H9 (cell line): ENCODE results near the gene LIX1L. TPM values are rescaled to one million over a fixed set of nuclear protein-coding genes. Genes with fewer than 3 reads are reported as not detected.
A peak's percentile ranks its signal among the peaks of the same experiment; 100 is the strongest.

ENCODE experiments used
- DNase-seq: peaks from one replicate; pipeline ENCODE4 v3.0.0-alpha.2; 2017
- H2AFZ ChIP-seq: one replicate; pipeline ENCODE4 v1.6.1; 2013; ENCODE audit warnings: mild to moderate bottlenecking, low read length, control low read depth, moderate library complexity
- H2AK5ac ChIP-seq: 2 replicates; pipeline ENCODE4 v1.6.1; 2013; ENCODE audit warnings: low read length, control low read depth, mixed read lengths; ENCODE audit not compliant: insufficient read length
- H2BK120ac ChIP-seq: one replicate; pipeline ENCODE4 v1.6.1; 2013; ENCODE audit warnings: low read depth, mild to moderate bottlenecking, low read length, control low read depth, inconsistent platforms; ENCODE audit not compliant: poor library complexity, severe bottlenecking
- H2BK12ac ChIP-seq: 2 replicates; pipeline ENCODE4 v1.6.1; 2013; ENCODE audit warnings: low read length, control low read depth, mixed read lengths, low read depth; ENCODE audit not compliant: insufficient read length
- H2BK15ac ChIP-seq: 2 replicates; pipeline ENCODE4 v1.6.1; 2013; ENCODE audit warnings: low read depth, low read length, control low read depth
- H2BK20ac ChIP-seq: one replicate; pipeline ENCODE4 v1.6.1; 2013; ENCODE audit warnings: low read depth, mild to moderate bottlenecking, low read length, control low read depth, inconsistent platforms; ENCODE audit not compliant: poor library complexity, severe bottlenecking
- H2BK5ac ChIP-seq: 2 replicates; pipeline ENCODE4 v1.6.1; 2013; ENCODE audit warnings: low read length, control low read depth, mixed read lengths; ENCODE audit not compliant: insufficient read length
- H3K14ac ChIP-seq: 2 replicates; pipeline ENCODE4 v1.6.1; 2013; ENCODE audit warnings: low read length, control low read depth; ENCODE audit not compliant: insufficient read depth
- H3K18ac ChIP-seq: 2 replicates; pipeline ENCODE4 v1.6.1; 2013; ENCODE audit warnings: low read depth, mild to moderate bottlenecking, mixed read lengths, low read length, control low read depth; ENCODE audit not compliant: insufficient read length
- H3K23ac ChIP-seq: 2 replicates; pipeline ENCODE4 v1.6.1; 2013; ENCODE audit warnings: low read length, control low read depth, mixed read lengths, low read depth; ENCODE audit not compliant: insufficient read length
- H3K23me2 ChIP-seq: 2 replicates; pipeline ENCODE4 v1.6.1; 2013; ENCODE audit warnings: low read depth, mild to moderate bottlenecking, mixed read lengths, low read length, control low read depth; ENCODE audit not compliant: insufficient read length, poor library complexity, severe bottlenecking
- H3K27ac ChIP-seq: 2 replicates; pipeline ENCODE4 v1.5.1; 2013; ENCODE audit warnings: low read length, control low read depth, mixed read lengths, low read depth; ENCODE audit not compliant: insufficient read length
- H3K27me3 ChIP-seq: 2 replicates; pipeline ENCODE4 v1.6.1; 2013; ENCODE audit warnings: low read length, control low read depth, inconsistent platforms; ENCODE audit not compliant: insufficient read depth
- H3K4ac ChIP-seq: 2 replicates; pipeline ENCODE4 v1.6.1; 2013; ENCODE audit warnings: low read depth, mild to moderate bottlenecking, control low read depth, inconsistent platforms, low read length, moderate library complexity
- H3K4me1 ChIP-seq: 2 replicates; pipeline ENCODE4 v1.6.1; 2013; ENCODE audit warnings: low read length, control low read depth, inconsistent platforms; ENCODE audit not compliant: insufficient read depth
- H3K4me2 ChIP-seq: 2 replicates; pipeline ENCODE4 v1.6.1; 2013; ENCODE audit warnings: low read length, control low read depth, mixed read lengths; ENCODE audit not compliant: insufficient read length, insufficient read depth
- H3K56ac ChIP-seq: 2 replicates; pipeline ENCODE4 v1.6.1; 2013; ENCODE audit warnings: low read depth, mild to moderate bottlenecking, mixed read lengths, low read length, control low read depth; ENCODE audit not compliant: insufficient read length
- H3K79me1 ChIP-seq: 2 replicates; pipeline ENCODE4 v1.6.1; 2013; ENCODE audit warnings: low read depth, mild to moderate bottlenecking, moderate library complexity, low read length, control low read depth, inconsistent platforms; ENCODE audit not compliant: insufficient read depth, poor library complexity, severe bottlenecking
- H3K79me2 ChIP-seq: 2 replicates; pipeline ENCODE4 v1.6.1; 2013; ENCODE audit warnings: low read length, control low read depth, inconsistent platforms; ENCODE audit not compliant: insufficient read depth
- H3K9ac ChIP-seq: 2 replicates; pipeline ENCODE4 v1.6.1; 2013; ENCODE audit warnings: low read length, control low read depth, mixed read lengths; ENCODE audit not compliant: insufficient read length; ENCODE audit errors: extremely low read depth
- H3K9me3 ChIP-seq: one replicate; pipeline ENCODE4 v1.6.1; 2013; ENCODE audit warnings: low read depth, low read length, inconsistent platforms; ENCODE audit not compliant: control insufficient read depth
- H3T11ph ChIP-seq: one replicate; pipeline ENCODE4 v1.6.1; 2013; ENCODE audit warnings: mild to moderate bottlenecking, low read length, control low read depth, inconsistent platforms
- H4K20me1 ChIP-seq: one replicate; pipeline ENCODE4 v1.6.1; 2013; ENCODE audit not compliant: control insufficient read depth, insufficient read length, insufficient read depth
- H4K5ac ChIP-seq: 2 replicates; pipeline ENCODE4 v1.6.1; 2013; ENCODE audit warnings: low read depth, mild to moderate bottlenecking, mixed read lengths, low read length, control low read depth; ENCODE audit not compliant: insufficient read length
- H4K8ac ChIP-seq: replicated peaks from 2 replicates; pipeline ENCODE4 v1.6.1; 2013; ENCODE audit warnings: low read length, control low read depth, mixed read lengths, low read depth; ENCODE audit not compliant: insufficient read length
- H4K91ac ChIP-seq: 2 replicates; pipeline ENCODE4 v1.6.1; 2013; ENCODE audit warnings: low read depth, mild to moderate bottlenecking, moderate library complexity, mixed read lengths, low read length, control low read depth; ENCODE audit not compliant: insufficient read length
- H3K27ac Mint-ChIP-seq, 3 experiments: 2 replicates in 2 of 3; 3 replicates in 1 of 3; pipeline ENCODE4 v1.8.0; 2020 to 2021; ENCODE audit warnings: mixed read lengths in 3 of 3, mild to moderate bottlenecking in 1 of 3, moderate library complexity in 1 of 3
- H3K27me3 Mint-ChIP-seq: 2 replicates; pipeline ENCODE4 v1.8.0; 2021; ENCODE audit warnings: low read depth, mild to moderate bottlenecking, moderate library complexity, mixed read lengths
- H3K36me3 Mint-ChIP-seq, 3 experiments: 2 replicates in 2 of 3; 3 replicates in 1 of 3; pipeline ENCODE4 v1.8.0; 2020 to 2021; ENCODE audit warnings: low read depth in 3 of 3, mixed read lengths in 3 of 3; ENCODE audit not compliant: insufficient read depth in 1 of 3
- H3K4me1 Mint-ChIP-seq, 2 experiments: 2 replicates each; pipeline ENCODE4 v1.8.0; 2020; ENCODE audit warnings: mixed read lengths in 2 of 2
- H3K4me3 Mint-ChIP-seq, 2 experiments: 2 replicates in 1 of 2; 3 replicates in 1 of 2; pipeline ENCODE4 v1.8.0; 2020 to 2021; ENCODE audit warnings: mild to moderate bottlenecking in 2 of 2, mixed read lengths in 2 of 2, moderate library complexity in 1 of 2
- H3K9me3 Mint-ChIP-seq, 2 experiments: 2 replicates in 1 of 2; 3 replicates in 1 of 2; pipeline ENCODE4 v1.8.0; 2020; ENCODE audit warnings: mild to moderate bottlenecking in 2 of 2, mixed read lengths in 2 of 2, moderate library complexity in 1 of 2
- WGBS: extraction: QIAGEN DNeasy Blood & Tissue Kit; methylation state at CpG from one replicate; pipeline ENCODE4 v1.1.7; 2013; ENCODE audit warnings: missing lambda C conversion rate, low lambda C conversion rate, mixed read lengths; ENCODE audit not compliant: insufficient read length; ENCODE audit errors: extremely low coverage; 5-methylcytosine and 5-hydroxymethylcytosine counted together
- total RNA-seq: library from RNA; stranded (reverse); gene quantifications from 2 replicates; pipeline ENCODE4 v1.2.1, GENCODE V29; 2021
- TF ChIP-seq, protein P1 (sequence below): fragments of 200-600 bp; sonication (generic); conservative IDR thresholded peaks from 3 replicates; pipeline ENCODE4 v1.8.0; 2021; ENCODE audit warnings: antibody characterized with exemption, mild to moderate bottlenecking

The LIX1L gene
- total RNA-seq, 1 experiment from 2014 or later = 5.9 TPM

DNA sequence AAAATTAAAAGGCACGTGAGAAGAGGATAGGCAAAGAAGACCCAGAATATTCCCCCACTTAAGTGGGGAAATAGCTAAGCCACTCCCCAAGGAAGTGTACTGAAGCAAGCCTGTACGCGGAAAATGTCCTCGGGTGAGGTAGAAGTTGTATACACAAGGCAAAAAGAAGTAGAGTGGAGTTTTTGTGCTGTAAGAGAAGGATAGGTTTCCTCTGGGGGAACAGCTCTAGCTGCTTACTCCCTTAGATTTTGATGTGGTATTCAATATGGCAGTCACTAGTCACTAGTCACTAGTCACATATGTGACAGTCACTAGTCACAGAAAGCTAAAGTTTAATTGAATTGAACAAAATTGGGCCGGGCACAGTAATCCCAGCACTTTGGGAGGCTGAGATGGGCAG lies 31.0 kb upstream of the LIX1L start:
- H2BK20ac ChIP-seq = no peak overlapping the region
- no peaks in the 10 kb centered on the region for H3K79me1 ChIP-seq
- H3K4me1 ChIP-seq = peaks cover 9% of the 10 kb centered on the region; the same call in 1 of the 2 replicates
- no peak overlapping the region for H2AFZ ChIP-seq
- TF ChIP-seq, protein P1, sequence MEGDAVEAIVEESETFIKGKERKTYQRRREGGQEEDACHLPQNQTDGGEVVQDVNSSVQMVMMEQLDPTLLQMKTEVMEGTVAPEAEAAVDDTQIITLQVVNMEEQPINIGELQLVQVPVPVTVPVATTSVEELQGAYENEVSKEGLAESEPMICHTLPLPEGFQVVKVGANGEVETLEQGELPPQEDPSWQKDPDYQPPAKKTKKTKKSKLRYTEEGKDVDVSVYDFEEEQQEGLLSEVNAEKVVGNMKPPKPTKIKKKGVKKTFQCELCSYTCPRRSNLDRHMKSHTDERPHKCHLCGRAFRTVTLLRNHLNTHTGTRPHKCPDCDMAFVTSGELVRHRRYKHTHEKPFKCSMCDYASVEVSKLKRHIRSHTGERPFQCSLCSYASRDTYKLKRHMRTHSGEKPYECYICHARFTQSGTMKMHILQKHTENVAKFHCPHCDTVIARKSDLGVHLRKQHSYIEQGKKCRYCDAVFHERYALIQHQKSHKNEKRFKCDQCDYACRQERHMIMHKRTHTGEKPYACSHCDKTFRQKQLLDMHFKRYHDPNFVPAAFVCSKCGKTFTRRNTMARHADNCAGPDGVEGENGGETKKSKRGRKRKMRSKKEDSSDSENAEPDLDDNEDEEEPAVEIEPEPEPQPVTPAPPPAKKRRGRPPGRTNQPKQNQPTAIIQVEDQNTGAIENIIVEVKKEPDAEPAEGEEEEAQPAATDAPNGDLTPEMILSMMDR = no peak
- H3K9me3 ChIP-seq = no peaks in the 10 kb centered on the region
- Mint-ChIP-seq H3K27me3 (no peaks in the 10 kb centered on the region), H3K36me3 (peaks cover 11 to 15% (median 14%) of the 10 kb centered on the region in 3 experiments; a peak in 6 of 7 replicates), H3K4me1 (peaks cover 23 to 38% of the 10 kb centered on the region in 2 experiments), H3K9me3 (no peaks in the 10 kb centered on the region), H3K27ac (0 out of 7 replicates have a peak overlapping the region, but pooled peaks of 1 of the 3 experiments have one; percentile 7), H3K4me3 (no peak overlapping the region)
- H3K56ac ChIP-seq = no peak overlapping the region
- H3K9ac ChIP-seq = no peak overlapping the region
- no peak overlapping the region for H4K8ac ChIP-seq
- H3T11ph ChIP-seq = no peak overlapping the region
- whole genome bisulfite sequencing = no CpG with 5 or more reads among the region's 5 CpGs
- no peak overlapping the region for H3K23ac ChIP-seq
- H4K20me1 ChIP-seq = no peaks in the 10 kb centered on the region
- no peak overlapping the region for H3K14ac ChIP-seq
- H4K5ac ChIP-seq = no peak overlapping the region
- H3K4ac ChIP-seq = no peak overlapping the region
- H3K18ac ChIP-seq = no peak overlapping the region
- H3K27me3 ChIP-seq = no peaks in the 10 kb centered on the region
- H2BK5ac ChIP-seq = no peak overlapping the region
- no peak overlapping the region for H4K91ac ChIP-seq
- DNase-seq = no peak
- H3K79me2 ChIP-seq = no peaks in the 10 kb centered on the region
- no peak overlapping the region for H3K27ac ChIP-seq
- H2BK15ac ChIP-seq = no peak overlapping the region
- H2AK5ac ChIP-seq = no peak overlapping the region
- H2BK12ac ChIP-seq = no peak overlapping the region
- H3K23me2 ChIP-seq = no peaks in the 10 kb centered on the region
- H2BK120ac ChIP-seq = no peak overlapping the region
- no peak overlapping the region for H3K4me2 ChIP-seq
